Naive thymus-derived CD8-positive, alpha-beta T cell (primary cell): ENCODE data around the gene CARS2. TPM values are rescaled to one million over a fixed set of nuclear protein-coding genes. Genes with fewer than 3 reads are reported as not detected.

Experiments used
- ATAC-seq, 2 donors: fragments of 150-1000 bp; cut with Tn5 transposase in 1 of 2; sonication (Bioruptor Pico), chemical (Tn5 transposase) in 1 of 2; 1 replicate in 1 of 2; 2 replicates in 1 of 2; pipeline ENCODE4 v1.10.0; 2021; ENCODE audit warnings: mild to moderate bottlenecking in 2 of 2, moderate library complexity in 2 of 2
- POLR2A ChIA-PET: fragments of 350-600 bp; sonication (Branson Sonifier 250); formaldehyde crosslinking; loops from one replicate; lab custom pipeline; 2021; ENCODE audit warnings: antibody characterized with exemption; lab: Charles Lee
- DNase-seq, 10 donors: peaks; one replicate each; pipeline versions ENCODE4 v3.0.0 to v3.0.0-alpha.2; 2020 to 2022
- H3K27ac Mint-ChIP-seq, 10 donors: one replicate each; pipeline ENCODE4 v1.8.0; 2020 to 2022; ENCODE audit warnings: mild to moderate bottlenecking in 10 of 10, mixed read lengths in 10 of 10, moderate library complexity in 4 of 10, inconsistent platforms in 1 of 10
- H3K27me3 Mint-ChIP-seq, 5 donors: one replicate each; pipeline ENCODE4 v1.8.0; 2021 to 2022; ENCODE audit warnings: mixed read lengths in 5 of 5
- H3K36me3 Mint-ChIP-seq, 3 donors: one replicate each; pipeline ENCODE4 v1.8.0; 2020 to 2022; ENCODE audit warnings: mixed read lengths in 3 of 3, mild to moderate bottlenecking in 2 of 3, inconsistent platforms in 1 of 3
- H3K4me1 Mint-ChIP-seq, 4 donors: one replicate each; pipeline ENCODE4 v1.8.0; 2021 to 2022; ENCODE audit warnings: mixed read lengths in 4 of 4
- H3K4me3 Mint-ChIP-seq, 10 donors: one replicate each; pipeline ENCODE4 v1.8.0; 2020 to 2022; ENCODE audit warnings: mild to moderate bottlenecking in 10 of 10, mixed read lengths in 10 of 10, moderate library complexity in 6 of 10, inconsistent platforms in 1 of 10
- H3K9me3 Mint-ChIP-seq, 9 donors: one replicate each; pipeline ENCODE4 v1.8.0; 2020 to 2022; ENCODE audit warnings: mixed read lengths in 9 of 9, mild to moderate bottlenecking in 3 of 9, inconsistent platforms in 1 of 9, moderate library complexity in 1 of 9
- polyA plus RNA-seq, 3 donors: library from polyadenylated mRNA; unstranded; fragments of 300-500 nt; fragmentation: Illumina TruSeq; gene quantifications; one replicate each; pipeline ENCODE4 v1.2.3, GENCODE V29; 2021
- total RNA-seq, 8 experiments: library from RNA in 2 of 8; stranded (reverse) in 2 of 8; gene quantifications; one replicate each; pipeline ENCODE4 v1.2.3 and lab custom pipeline; 2021 to 2026

CARS2 gene
- total and polyA plus RNA-seq, 5 experiments from 2014 or later = 35.9 to 124 (median 47.1) TPM

- Mint-ChIP-seq H3K36me3 (peaks cover 0 to 14% (median 7%) of the 10 kb centered on the region in 3 donors), H3K4me3 (peak overlapping the region; percentile 92 to 100 (median 99)), H3K27ac (peak overlapping the region; percentile 14 to 99 (median 98)), H3K27me3 (peaks cover 0 to 4% (median 0%) of the 10 kb centered on the region in 5 donors), H3K4me1 (peaks cover 15 to 46% (median 38%) of the 10 kb centered on the region in 4 donors), H3K9me3 (peaks cover 0 to 4% (median 0%) of the 10 kb centered on the region in 9 donors)
- POLR2A ChIA-PET = interaction anchor here (1.2 to 4.2 kb wide), 4 partner anchors 12 to 198 kb away, joined by 3 to 63 read pairs (median 8); partner anchors contain the start of genes ANKRD10 and CARS2
- peak in 1 of 10 donors; percentile 21 for DNase-seq
- no peak for ATAC-seq
Observed at GRCh38 chr13:110716247-110716515, 10.3 kb upstream of the CARS2 start.

GRCh38 chr13:110715395-110716246 is 9.7 kb upstream of the CARS2 start:
- POLR2A ChIA-PET = interaction anchor here (0.6 to 4.6 kb wide), 27 partner anchors 11 to 1873 kb away, joined by 3 to 77 read pairs (median 4); partner anchors contain the start of genes ANKRD10, CARS2, NAXD and RAB20
- DNase-seq (peak; percentile 90 to 99 (median 96)), ATAC-seq (peak; percentile 61 to 64)
- Mint-ChIP-seq H3K36me3 (peaks cover 0 to 10% (median 7%) of the 10 kb centered on the region in 3 donors), H3K9me3 (peaks cover 0 to 4% (median 0%) of the 10 kb centered on the region in 9 donors), H3K27me3 (peaks cover 0 to 4% (median 0%) of the 10 kb centered on the region in 5 donors), H3K4me3 (peak overlapping the region; percentile 92 to 100 (median 99)), H3K27ac (peak overlapping the region; percentile 96 to 99 (median 99)), H3K4me1 (peaks cover 15 to 47% (median 39%) of the 10 kb centered on the region in 4 donors)

GRCh38 chr13:110714797-110715394 is 9.0 kb upstream of the CARS2 start:
- H3K9me3 Mint-ChIP-seq = peaks cover 0 to 4% (median 0%) of the 10 kb centered on the region in 9 donors
- ATAC-seq (peak in 1 of 2 donors; percentile 3), DNase-seq (peak in 6 of 10 donors; percentile 30 to 74 (median 44))
- H3K36me3 Mint-ChIP-seq = peaks cover 0 to 8% (median 6%) of the 10 kb centered on the region in 3 donors
- peak overlapping the region; percentile 92 to 100 (median 99) for H3K4me3 Mint-ChIP-seq
- POLR2A ChIA-PET = interaction anchor here (0.6 to 4.6 kb wide), 26 partner anchors 11 to 1874 kb away, joined by 3 to 77 read pairs (median 4); partner anchors contain the start of genes ANKRD10, CARS2, NAXD and RAB20
- H3K4me1 Mint-ChIP-seq = peaks cover 15 to 44% (median 37%) of the 10 kb centered on the region in 4 donors
- peak overlapping the region; percentile 96 to 99 (median 99) for H3K27ac Mint-ChIP-seq
- peaks cover 0 to 4% (median 0%) of the 10 kb centered on the region in 5 donors for H3K27me3 Mint-ChIP-seq

- H3K27ac Mint-ChIP-seq = peak overlapping the region; percentile 90 to 99 (median 99)
- H3K4me1 Mint-ChIP-seq = peaks cover 13 to 41% (median 32%) of the 10 kb centered on the region in 4 donors
- H3K27me3 Mint-ChIP-seq = peaks cover 0 to 4% (median 0%) of the 10 kb centered on the region in 5 donors
- DNase-seq = peak; percentile 67 to 91 (median 79)
- peak overlapping the region; percentile 92 to 100 (median 99) for H3K4me3 Mint-ChIP-seq
- H3K36me3 Mint-ChIP-seq = peaks cover 0 to 2% (median 0%) of the 10 kb centered on the region in 3 donors
- peaks cover 0 to 4% (median 0%) of the 10 kb centered on the region in 9 donors for H3K9me3 Mint-ChIP-seq
- ATAC-seq = peak; percentile 9 to 13
- POLR2A ChIA-PET = interaction anchor here (0.5 to 4.6 kb wide), 15 partner anchors 10 to 1875 kb away, joined by 3 to 77 read pairs (median 6); partner anchors contain the start of genes ANKRD10, CARS2, NAXD and RAB20
Observed at GRCh38 chr13:110713981-110714796, 8.3 kb upstream of the CARS2 start.

GRCh38 chr13:110713642-110713952 is 7.7 kb upstream of the CARS2 start, which contains the start of gene ING1:
ING1 (plus strand) TSS chr13:110713700; CDS start chr13:110714150, 450 bp downstream.
- Mint-ChIP-seq H3K27ac (peak within 1 kb of the TSS; percentile 92 to 99 (median 98)), H3K27me3 (peaks cover 0 to 4% (median 0%) of the 10 kb centered on the region in 5 donors), H3K4me3 (peak within 1 kb of the TSS; percentile 92 to 100 (median 99)), H3K36me3 (peaks cover 0 to 2% (median 0%) of the 10 kb centered on the region in 3 donors), H3K4me1 (peaks cover 10 to 39% (median 27%) of the 10 kb centered on the region in 4 donors), H3K9me3 (peaks cover 0 to 4% (median 0%) of the 10 kb centered on the region in 9 donors)
- DNase-seq = no peak
- ATAC-seq = no peak
- POLR2A ChIA-PET = interaction anchor here (0.5 to 4.6 kb wide), 6 partner anchors 10 to 200 kb away, joined by 4 to 77 read pairs (median 34); partner anchors contain the start of genes ANKRD10, CARS2 and NAXD

GRCh38 chr13:110712849-110713641 is 7.1 kb upstream of the CARS2 start:
- H3K4me3 Mint-ChIP-seq = peak overlapping the region; percentile 82 to 99 (median 96)
- peaks cover 0 to 4% (median 0%) of the 10 kb centered on the region in 9 donors for H3K9me3 Mint-ChIP-seq
- POLR2A ChIA-PET = interaction anchor here (0.8 to 4.6 kb wide), 15 partner anchors 10 to 472 kb away, joined by 3 to 77 read pairs (median 4); partner anchors contain the start of genes ANKRD10, NAXD and RAB20
- H3K27me3 Mint-ChIP-seq = peaks cover 0 to 4% (median 0%) of the 10 kb centered on the region in 5 donors
- H3K4me1 Mint-ChIP-seq = peaks cover 10 to 37% (median 25%) of the 10 kb centered on the region in 4 donors
- peaks cover 0 to 2% (median 0%) of the 10 kb centered on the region in 3 donors for H3K36me3 Mint-ChIP-seq
- H3K27ac Mint-ChIP-seq = peak overlapping the region; percentile 92 to 99 (median 98)
- DNase-seq = peak; percentile 97 to 100 (median 100)
- ATAC-seq = peak; percentile 57 to 65

GRCh38 chr13:110712081-110712848 is 6.3 kb upstream of the CARS2 start:
- Mint-ChIP-seq H3K9me3 (peaks cover 0 to 4% (median 0%) of the 10 kb centered on the region in 9 donors), H3K36me3 (peaks cover 0 to 2% (median 0%) of the 10 kb centered on the region in 3 donors), H3K27me3 (peaks cover 0 to 4% (median 0%) of the 10 kb centered on the region in 5 donors), H3K4me3 (peak overlapping the region; percentile 82 to 99 (median 96)), H3K4me1 (peaks cover 6 to 29% (median 18%) of the 10 kb centered on the region in 4 donors), H3K27ac (peak overlapping the region; percentile 96 to 99 (median 98))
- POLR2A ChIA-PET = interaction anchor here (0.7 to 4.6 kb wide), 16 partner anchors 9 to 473 kb away, joined by 3 to 77 read pairs (median 4); partner anchors contain the start of genes ANKRD10, NAXD and RAB20
- DNase-seq (peak in 7 of 10 donors; percentile 78 to 92 (median 88)), ATAC-seq (peak; percentile 15)

GRCh38 chr13:110706570-110707372 is 855 bp upstream of the CARS2 start:
- Mint-ChIP-seq H3K4me3 (peak overlapping the region; percentile 79 to 97 (median 84)), H3K4me1 (peaks cover 18 to 52% (median 41%) of the 10 kb centered on the region in 4 donors), H3K27me3 (no peaks in the 10 kb centered on the region), H3K9me3 (no peaks in the 10 kb centered on the region), H3K36me3 (peaks cover 0 to 16% (median 0%) of the 10 kb centered on the region in 3 donors), H3K27ac (peak overlapping the region; percentile 56 to 92 (median 82))
- no peak for DNase-seq
- POLR2A ChIA-PET = interaction anchor here (0.8 to 5.5 kb wide), 3 partner anchors 9 to 208 kb away, joined by 3 to 63 read pairs (median 9); partner anchors contain the start of genes ANKRD10, ING1 and NAXD
- ATAC-seq = peak in 1 of 2 donors; percentile 23

GRCh38 chr13:110705356-110705825 is 525 bp downstream of the CARS2 start:
- peak overlapping the region; percentile 84 to 97 (median 93) for H3K4me3 Mint-ChIP-seq
- ATAC-seq (no peak), DNase-seq (no peak)
- no peaks in the 10 kb centered on the region for H3K27me3 Mint-ChIP-seq
- POLR2A ChIA-PET = interaction anchor here (1.1 to 5.5 kb wide), 3 partner anchors 10 to 210 kb away, joined by 3 to 63 read pairs (median 9); partner anchors contain the start of genes ANKRD10 and ING1
- peaks cover 18 to 50% (median 40%) of the 10 kb centered on the region in 4 donors for H3K4me1 Mint-ChIP-seq
- H3K36me3 Mint-ChIP-seq = peaks cover 0 to 28% (median under 1%) of the 10 kb centered on the region in 3 donors
- no peaks in the 10 kb centered on the region for H3K9me3 Mint-ChIP-seq
- H3K27ac Mint-ChIP-seq = peak overlapping the region; percentile 68 to 96 (median 94)
